Calu3 (cell line): ENCODE measurements around the gene IVNS1ABP. TPM values are rescaled to one million over a fixed set of nuclear protein-coding genes. Genes with fewer than 3 reads are reported as not detected.

Experiments used
- BruUV-seq: library from RNA; stranded (reverse); fragments of 400-500 nt; replicated peaks from 2 replicates; lab custom pipeline; 2021; lab: Mats Ljungman, UMichigan
- CTCF ChIA-PET: fragments of 300-600 bp; sonication (Branson Sonifier 250); formaldehyde crosslinking; loops from one replicate; lab custom pipeline; 2022; ENCODE audit warnings: antibody characterized with exemption; lab: Charles Lee
- DNase-seq: peaks from one replicate; pipeline ENCODE4 v3.0.0; 2022
- H3K27ac Mint-ChIP-seq: one replicate; pipeline ENCODE4 v1.8.0; 2022; ENCODE audit warnings: mixed read lengths; ENCODE audit not compliant: unreplicated experiment
- H3K27me3 Mint-ChIP-seq: one replicate; pipeline ENCODE4 v1.8.0; 2022; ENCODE audit warnings: mixed read lengths; ENCODE audit not compliant: unreplicated experiment
- H3K36me3 Mint-ChIP-seq: one replicate; pipeline ENCODE4 v1.8.0; 2022; ENCODE audit warnings: mild to moderate bottlenecking, moderate library complexity, mixed read lengths; ENCODE audit not compliant: insufficient read depth, unreplicated experiment
- H3K4me1 Mint-ChIP-seq: one replicate; pipeline ENCODE4 v1.8.0; 2022; ENCODE audit warnings: mild to moderate bottlenecking, low read depth, mixed read lengths; ENCODE audit not compliant: unreplicated experiment
- H3K4me3 Mint-ChIP-seq: one replicate; pipeline ENCODE4 v1.8.0; 2022; ENCODE audit warnings: mild to moderate bottlenecking, low read depth, moderate library complexity, mixed read lengths; ENCODE audit not compliant: unreplicated experiment
- H3K9me3 Mint-ChIP-seq: one replicate; pipeline ENCODE4 v1.8.0; 2022; ENCODE audit warnings: low read depth, mixed read lengths; ENCODE audit not compliant: unreplicated experiment
- intact Hi-C: fragments of 100-400 bp; cut with micrococcal nuclease; formaldehyde crosslinking; loops from one replicate; pipeline ENCODE4 v1.10.0; 2022; ENCODE audit not compliant: unreplicated experiment
- total RNA-seq: library from RNA; stranded (reverse); gene quantifications from 2 replicates; pipeline ENCODE4 v1.2.3, GENCODE V29; 2022
- TF ChIP-seq, protein P1 (sequence below): fragments of 200-600 bp; IDR thresholded peaks from one replicate; pipeline ENCODE4 v1.8.0; 2022; ENCODE audit warnings: antibody characterized with exemption; ENCODE audit not compliant: unreplicated experiment

The IVNS1ABP gene
- total RNA-seq, 1 experiment from 2014 or later: 135 TPM

DNA sequence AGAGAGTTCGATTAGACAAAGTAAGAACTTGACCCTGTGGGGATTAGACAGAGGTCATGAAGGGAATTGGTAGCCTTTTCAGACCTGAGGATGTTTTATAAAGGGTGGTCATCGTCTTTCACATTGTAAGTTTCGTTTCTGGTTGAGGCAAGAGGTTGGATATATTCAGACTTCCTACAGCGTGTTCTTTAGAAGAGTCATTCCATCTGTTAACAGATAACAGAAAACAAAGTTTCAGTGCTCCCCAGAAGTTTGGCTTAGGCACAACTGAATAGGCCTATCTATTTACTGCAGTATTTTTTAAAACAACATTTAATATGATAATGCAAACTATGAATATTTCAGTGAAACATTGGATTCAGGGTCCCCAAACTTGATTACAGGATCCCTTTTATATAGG, 17.1 kb upstream of the IVNS1ABP start:
- BruUV-seq: no TSS peak

DNA sequence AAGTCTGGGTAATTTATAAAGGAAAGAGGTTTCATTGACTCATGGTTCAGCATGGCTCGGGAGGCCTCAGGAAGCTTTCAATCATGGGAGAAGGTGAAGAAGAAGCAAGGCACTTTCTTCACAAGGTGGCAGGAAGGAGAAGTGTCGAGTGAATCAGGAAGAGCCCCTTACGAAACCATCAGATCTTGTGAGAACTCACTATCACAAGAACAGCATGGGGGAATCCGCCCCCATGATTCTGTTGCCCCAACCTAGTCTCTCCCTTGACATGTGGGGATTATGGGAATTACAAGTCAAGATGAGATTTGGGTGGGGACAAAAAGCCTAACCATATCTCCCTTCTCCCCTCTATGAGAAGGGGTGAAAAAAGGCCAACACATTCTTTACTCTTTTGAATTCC, 11.2 kb upstream of the IVNS1ABP start:
- Mint-ChIP-seq H3K4me1 (no peaks in the 10 kb centered on the region), H3K9me3 (peaks cover 4% of the 10 kb centered on the region), H3K4me3 (no peak overlapping the region), H3K27ac (no peak overlapping the region), H3K36me3 (no peaks in the 10 kb centered on the region), H3K27me3 (no peaks in the 10 kb centered on the region)
- TF ChIP-seq, protein P1, sequence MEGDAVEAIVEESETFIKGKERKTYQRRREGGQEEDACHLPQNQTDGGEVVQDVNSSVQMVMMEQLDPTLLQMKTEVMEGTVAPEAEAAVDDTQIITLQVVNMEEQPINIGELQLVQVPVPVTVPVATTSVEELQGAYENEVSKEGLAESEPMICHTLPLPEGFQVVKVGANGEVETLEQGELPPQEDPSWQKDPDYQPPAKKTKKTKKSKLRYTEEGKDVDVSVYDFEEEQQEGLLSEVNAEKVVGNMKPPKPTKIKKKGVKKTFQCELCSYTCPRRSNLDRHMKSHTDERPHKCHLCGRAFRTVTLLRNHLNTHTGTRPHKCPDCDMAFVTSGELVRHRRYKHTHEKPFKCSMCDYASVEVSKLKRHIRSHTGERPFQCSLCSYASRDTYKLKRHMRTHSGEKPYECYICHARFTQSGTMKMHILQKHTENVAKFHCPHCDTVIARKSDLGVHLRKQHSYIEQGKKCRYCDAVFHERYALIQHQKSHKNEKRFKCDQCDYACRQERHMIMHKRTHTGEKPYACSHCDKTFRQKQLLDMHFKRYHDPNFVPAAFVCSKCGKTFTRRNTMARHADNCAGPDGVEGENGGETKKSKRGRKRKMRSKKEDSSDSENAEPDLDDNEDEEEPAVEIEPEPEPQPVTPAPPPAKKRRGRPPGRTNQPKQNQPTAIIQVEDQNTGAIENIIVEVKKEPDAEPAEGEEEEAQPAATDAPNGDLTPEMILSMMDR: no peak
- no TSS peak for BruUV-seq
- intact Hi-C loops: no loop called here
- DNase-seq: no peak
- CTCF ChIA-PET: no interaction called here

More for the DNA sequence above, 17.1 kb upstream of the IVNS1ABP start:
- Mint-ChIP-seq H3K27me3 (no peaks in the 10 kb centered on the region), H3K4me1 (no peaks in the 10 kb centered on the region), H3K9me3 (no peaks in the 10 kb centered on the region), H3K4me3 (no peak overlapping the region), H3K36me3 (no peaks in the 10 kb centered on the region), H3K27ac (no peak overlapping the region)
- no peak for DNase-seq
- intact Hi-C loops: no loop called here
- TF ChIP-seq, protein P1: no peak
- CTCF ChIA-PET: interaction anchor here (0.6 kb wide), 1 partner anchor 32 kb away, joined by 3 read pairs; no protein-coding TSS in a partner anchor

GRCh38 chr1:185325413-185325812, 8.4 kb upstream of the IVNS1ABP start:
- TF ChIP-seq, protein P1: no peak
- no TSS peak for BruUV-seq
- no peaks in the 10 kb centered on the region for H3K27me3 Mint-ChIP-seq
- DNase-seq: no peak
- intact Hi-C loops: no loop called here
- CTCF ChIA-PET: interaction anchor here (0.6 to 0.7 kb wide), 2 partner anchors 24 to 813 kb away, joined by 3 read pairs; no protein-coding TSS in a partner anchor
- no peak overlapping the region for H3K27ac Mint-ChIP-seq
- no peak overlapping the region for H3K4me3 Mint-ChIP-seq
- peaks cover 6% of the 10 kb centered on the region for H3K9me3 Mint-ChIP-seq
- H3K4me1 Mint-ChIP-seq: no peaks in the 10 kb centered on the region
- no peaks in the 10 kb centered on the region for H3K36me3 Mint-ChIP-seq

DNA sequence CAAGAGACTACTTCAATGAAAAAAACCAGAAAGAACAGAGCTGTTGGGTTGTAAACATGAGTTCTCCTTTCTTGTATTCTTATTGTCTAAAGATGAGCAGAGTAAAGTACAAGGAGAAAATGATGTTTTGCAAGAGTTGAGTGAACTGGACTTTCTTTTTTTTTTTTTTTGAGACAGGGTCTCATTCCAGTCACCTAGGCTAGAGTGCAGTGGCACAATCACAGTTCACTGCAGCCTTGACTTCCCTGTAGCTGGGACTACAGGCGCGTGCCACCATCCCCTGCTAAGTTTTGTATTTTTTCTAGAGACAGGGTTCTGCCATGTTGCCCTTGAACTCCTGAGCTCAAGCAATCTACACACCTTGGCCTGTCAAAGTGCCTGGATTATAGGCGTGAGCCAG, 7.1 kb upstream of the IVNS1ABP start:
- Mint-ChIP-seq H3K9me3 (peaks cover 6% of the 10 kb centered on the region), H3K4me1 (no peaks in the 10 kb centered on the region), H3K27me3 (no peaks in the 10 kb centered on the region), H3K27ac (no peak overlapping the region), H3K4me3 (no peak overlapping the region), H3K36me3 (no peaks in the 10 kb centered on the region)
- intact Hi-C loops: no loop called here
- DNase-seq: no peak
- no TSS peak for BruUV-seq
- TF ChIP-seq, protein P1: no peak
- CTCF ChIA-PET: interaction anchor here (0.7 kb wide), 1 partner anchor 24 kb away, joined by 6 read pairs; no protein-coding TSS in a partner anchor
